Mesenteric fat pad (tissue), 1 donor: Measurements from ENCODE around the gene TMEM164. TPM values are rescaled to one million over a fixed set of nuclear protein-coding genes. Genes with fewer than 3 reads are reported as not detected.

Source experiments
- DNase-seq: peaks from one replicate; pipeline ENCODE4 v3.0.0-alpha.2; 2020; ENCODE audit warnings: low spot score
- microRNA-seq: library from miRNA; unstranded; fragments of <30 nt; microRNA quantifications from one replicate; pipeline ENCODE4 v1.2.0, GENCODE V29; 2020; ENCODE audit warnings: borderline number of aligned reads
- total RNA-seq: library from RNA; stranded (reverse); fragmentation: NEBNext Ultra II Directional; extraction: Animal tissue kit (Norgen Biotek cat#: 25700); gene quantifications from one replicate; pipeline ENCODE4 v1.2.1, GENCODE V29; 2021
- donor health status: DM: yes; HTN: yes; CAD: no.

The TMEM164 gene
- total RNA-seq, 1 donor from 2014 or later, result 49.7 TPM

DNA sequence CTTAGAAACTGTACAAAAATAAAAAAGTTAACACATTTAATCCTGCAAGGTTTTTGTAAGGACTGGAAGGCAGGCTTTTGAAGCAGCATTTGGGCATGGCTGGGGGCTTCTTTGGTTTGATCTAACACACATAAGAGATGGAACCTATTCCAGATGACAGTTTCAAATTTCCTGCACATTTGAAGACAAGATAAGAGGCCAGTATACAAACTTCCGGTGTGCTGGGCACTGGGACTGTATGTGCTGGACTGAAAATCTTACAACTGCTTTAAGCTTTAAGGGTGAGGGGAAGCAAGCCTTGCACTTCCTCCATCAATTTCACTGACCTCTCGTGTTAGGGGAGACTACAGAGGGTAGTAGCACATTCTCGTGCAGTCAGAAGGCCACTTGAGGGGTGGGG, 192.1 kb downstream of the TMEM164 start:
- DNase-seq, result no peak

DNA sequence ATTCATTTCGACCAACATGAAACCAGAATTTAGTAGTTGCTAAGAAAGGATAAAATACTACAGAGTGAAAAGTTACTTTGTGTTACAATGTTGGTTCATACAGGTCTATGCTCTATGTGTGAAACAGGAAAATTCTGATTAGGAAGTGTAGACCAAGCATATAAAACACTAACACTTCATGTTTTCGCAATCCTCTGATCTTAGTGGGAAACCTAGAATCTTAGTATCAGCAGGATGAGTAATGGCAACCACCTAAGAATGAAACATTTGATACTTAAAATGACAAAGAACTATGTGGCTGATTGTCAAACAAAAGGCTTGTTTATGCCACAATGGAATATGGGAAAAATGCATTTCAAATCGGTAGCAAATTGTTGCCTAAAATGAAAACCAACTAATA, 198.9 kb downstream of the TMEM164 start:
- no peak for DNase-seq

DNA sequence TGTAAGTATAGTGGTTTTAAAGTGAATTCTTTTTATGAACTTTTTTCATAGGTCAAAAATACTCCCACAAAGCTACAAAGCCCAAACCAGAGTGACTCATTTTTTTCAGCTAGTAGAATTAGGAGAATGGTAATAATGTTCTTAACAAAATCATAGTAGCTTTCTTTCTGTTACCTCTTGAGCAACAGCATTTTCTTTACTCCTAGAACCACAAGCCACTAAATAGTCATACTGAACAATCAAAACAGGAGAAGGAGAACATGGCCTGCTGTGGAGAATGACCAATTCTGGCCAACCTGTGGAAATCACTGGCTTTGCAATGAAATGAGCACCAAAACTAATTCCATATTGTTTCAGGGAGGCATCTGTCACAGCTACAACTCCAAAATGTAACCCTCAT, 202.1 kb downstream of the TMEM164 start:
- no peak for DNase-seq

DNA sequence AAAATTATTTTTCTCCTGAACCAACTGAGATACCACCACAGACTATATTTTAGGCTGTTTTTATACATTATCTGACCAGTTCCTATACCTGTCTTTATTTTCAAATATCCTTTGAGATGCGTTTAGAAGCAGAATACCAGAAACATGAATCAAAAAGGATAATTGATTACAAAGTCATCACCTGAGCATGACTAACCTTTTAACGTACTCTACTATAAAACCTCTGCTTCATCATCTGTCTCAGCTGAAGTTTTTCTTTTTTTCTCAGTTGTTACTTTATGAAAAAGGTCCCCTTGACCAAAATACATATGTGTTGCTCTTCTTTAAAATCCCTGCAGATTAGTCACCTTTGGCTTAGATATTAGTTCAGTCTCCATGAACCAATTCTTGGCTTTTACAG, 205.2 kb downstream of the TMEM164 start:
- DNase-seq, result no peak

DNA sequence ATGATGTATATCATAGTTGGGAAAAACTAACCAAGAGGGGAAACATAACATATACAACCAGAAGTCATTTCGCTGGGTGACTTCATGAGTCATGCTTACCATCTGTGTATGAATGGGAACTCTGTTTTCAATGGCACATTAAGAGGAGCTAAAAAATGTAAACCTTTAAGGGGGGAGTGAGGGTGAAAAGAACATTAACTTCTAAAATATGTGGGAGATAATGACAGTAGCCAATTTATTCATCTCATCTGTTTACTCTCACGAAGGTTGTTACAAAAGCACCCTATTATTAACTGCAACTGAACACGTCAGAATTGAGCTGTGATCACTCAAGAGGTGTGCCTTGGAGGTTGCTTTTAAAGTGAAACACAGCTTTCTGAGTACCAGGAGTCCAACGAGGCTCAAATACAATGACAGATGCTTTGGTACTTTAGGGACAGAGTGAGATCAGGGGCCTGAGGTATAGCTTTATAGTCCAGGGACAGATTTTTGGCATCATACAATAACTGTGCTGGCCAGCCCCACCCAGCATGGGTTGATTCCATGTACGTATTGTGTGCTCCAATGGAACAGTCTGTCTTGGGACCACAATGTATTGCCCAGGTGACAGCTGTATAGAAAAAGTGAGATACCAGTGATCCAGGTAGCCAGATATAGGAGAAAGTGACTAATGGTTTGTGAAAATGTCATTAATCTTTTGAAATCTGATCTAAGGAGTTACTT, 207.7 kb downstream of the TMEM164 start:
- no peak for DNase-seq

DNA sequence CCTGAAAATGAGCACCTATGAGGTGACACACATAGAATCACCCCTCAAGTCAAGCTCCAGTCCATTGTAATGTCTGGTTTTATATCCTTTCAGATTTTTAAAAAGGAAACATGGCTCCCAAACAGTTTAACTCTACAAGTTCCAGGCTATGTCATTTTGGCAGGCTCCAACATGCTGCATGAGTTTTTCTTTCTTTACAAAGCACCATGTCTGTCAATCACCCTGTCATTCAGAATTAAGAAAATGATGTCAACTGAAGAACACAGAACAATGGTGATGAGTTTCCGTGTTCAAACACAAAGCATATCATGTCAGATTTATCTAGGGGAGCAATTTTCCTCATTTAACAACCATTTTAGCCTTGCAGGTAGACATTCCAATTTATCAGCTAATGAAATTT, 208.4 kb downstream of the TMEM164 start:
- no peak for DNase-seq

DNA sequence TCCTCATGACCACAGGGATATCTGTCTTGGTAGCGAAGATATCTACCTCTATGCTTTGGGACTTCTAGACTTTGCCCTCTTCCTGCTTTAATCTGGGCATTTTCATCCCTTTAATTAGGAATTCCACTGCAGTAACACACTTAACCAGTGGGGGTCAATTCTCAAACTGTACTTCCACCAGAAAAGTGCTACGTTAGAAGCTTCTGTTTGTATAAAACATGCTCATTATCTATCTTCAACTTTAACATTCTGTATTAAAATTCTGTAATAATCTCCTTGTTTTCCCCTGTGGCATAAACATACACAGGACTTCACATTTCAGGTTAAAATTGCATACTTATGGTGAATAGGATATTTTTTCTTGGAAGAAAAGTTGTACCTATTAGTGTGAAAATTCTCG, 209.4 kb downstream of the TMEM164 start:
- no peak for DNase-seq

DNA sequence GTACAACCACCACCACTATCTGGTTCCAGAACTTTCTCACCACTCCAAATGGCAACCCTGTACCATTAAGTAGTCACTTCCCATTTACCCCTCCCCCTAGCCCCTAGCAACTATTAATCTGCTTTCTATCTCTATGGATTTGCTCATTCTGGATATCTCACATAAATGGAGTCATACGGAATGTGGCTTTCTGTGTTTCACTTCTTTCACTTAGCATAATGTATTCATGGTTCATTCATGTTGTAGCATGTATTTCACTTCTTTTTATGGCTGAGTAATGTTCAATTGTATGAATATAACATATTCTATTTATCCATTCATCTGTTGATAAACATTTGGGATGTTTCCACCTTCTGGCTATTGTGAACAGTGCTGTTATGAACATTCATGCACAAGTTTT, 210.3 kb downstream of the TMEM164 start:
- DNase-seq, result no peak

DNA sequence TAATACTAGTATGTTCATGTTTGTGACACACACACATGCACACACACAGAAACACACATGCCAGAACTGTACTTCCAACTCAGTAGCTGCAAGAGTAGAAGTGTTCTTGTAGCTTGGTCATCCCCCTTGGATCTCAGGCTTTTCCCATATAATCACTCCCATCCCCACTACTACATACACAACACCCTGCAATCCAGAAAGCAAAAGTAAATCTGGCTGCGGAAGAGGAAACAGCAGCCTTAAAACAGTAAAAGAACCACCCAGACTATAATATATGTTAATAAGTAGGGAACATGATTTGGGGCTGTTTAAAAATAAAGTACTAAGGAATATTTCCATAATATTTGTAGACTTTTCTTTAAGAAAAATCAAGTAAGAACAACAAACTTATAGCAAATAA, 211.8 kb downstream of the TMEM164 start:
- no peak for DNase-seq

DNA sequence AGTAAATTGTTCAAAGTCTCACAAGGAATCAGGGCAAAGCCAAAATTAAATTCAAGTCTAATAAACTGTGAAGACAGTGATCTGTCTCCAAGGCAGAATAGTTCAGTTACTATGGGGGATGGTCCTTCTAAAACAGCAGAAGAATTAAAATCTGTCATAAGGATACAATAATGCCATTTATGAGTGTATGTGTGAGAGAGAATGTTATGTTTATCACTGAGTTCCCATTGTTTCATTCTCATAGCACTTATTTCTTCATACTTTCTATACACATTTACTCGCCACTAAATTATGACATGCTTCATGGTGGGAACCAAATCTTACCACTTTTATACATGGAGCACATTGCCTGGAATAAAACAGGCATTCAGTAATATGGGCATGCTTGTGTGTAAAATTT, 212.5 kb downstream of the TMEM164 start:
- no peak for DNase-seq

DNA sequence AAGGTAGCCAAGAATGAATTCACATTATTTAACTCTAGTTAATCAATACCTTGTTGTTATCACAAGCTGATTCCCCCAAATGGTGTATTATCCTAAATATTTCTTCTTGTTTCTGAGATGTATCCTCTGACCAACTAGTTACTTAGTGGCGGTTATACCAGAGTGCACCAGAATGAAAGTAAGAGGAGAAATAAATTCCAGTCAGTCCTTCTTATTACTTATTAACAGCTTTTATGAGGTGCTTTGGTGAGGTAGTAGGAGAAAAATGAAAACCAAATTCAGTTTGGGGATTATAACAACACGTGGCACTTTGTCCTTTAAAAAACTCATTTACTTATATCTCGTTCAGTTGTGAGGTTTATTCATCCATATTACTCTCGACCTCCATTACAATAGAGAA, 213.1 kb downstream of the TMEM164 start:
- no peak for DNase-seq

DNA sequence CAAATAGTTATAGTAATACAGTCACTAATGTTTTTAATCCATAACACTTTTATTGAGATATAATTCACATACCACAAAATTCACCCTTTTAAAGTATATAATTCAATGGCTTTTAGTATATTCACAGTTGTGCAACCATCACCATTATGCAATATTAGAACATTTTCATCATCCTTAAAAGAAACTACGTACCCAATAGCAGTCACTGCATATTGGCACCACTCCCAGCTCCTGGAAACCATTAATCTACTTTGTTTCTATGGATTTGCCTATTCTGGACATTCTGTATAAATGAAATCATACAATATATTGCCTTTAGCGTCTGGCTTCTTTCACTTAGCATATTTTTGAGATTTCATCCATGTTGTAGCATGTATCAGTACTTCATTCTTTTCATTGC, 215.7 kb downstream of the TMEM164 start:
- DNase-seq, result no peak

DNA sequence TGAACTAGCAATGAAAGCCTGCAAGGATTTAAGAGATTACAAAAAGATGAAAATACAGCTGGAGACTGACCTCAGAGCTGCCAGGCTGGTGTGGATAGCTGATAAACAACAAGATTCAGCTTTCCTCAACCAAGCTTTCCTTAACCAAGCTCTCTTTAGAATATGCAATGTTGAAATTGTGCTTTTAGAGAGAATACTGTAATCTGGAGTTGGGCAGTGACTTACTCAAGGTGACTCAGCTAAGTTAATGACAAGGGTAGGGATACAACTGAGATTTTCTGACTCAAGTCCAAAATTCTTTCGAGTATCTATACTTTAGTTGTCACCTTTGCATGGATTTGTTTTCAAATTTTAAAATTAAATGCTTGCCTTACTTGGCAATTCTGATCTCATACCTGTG, 217.0 kb downstream of the TMEM164 start:
- DNase-seq, result no peak

DNA sequence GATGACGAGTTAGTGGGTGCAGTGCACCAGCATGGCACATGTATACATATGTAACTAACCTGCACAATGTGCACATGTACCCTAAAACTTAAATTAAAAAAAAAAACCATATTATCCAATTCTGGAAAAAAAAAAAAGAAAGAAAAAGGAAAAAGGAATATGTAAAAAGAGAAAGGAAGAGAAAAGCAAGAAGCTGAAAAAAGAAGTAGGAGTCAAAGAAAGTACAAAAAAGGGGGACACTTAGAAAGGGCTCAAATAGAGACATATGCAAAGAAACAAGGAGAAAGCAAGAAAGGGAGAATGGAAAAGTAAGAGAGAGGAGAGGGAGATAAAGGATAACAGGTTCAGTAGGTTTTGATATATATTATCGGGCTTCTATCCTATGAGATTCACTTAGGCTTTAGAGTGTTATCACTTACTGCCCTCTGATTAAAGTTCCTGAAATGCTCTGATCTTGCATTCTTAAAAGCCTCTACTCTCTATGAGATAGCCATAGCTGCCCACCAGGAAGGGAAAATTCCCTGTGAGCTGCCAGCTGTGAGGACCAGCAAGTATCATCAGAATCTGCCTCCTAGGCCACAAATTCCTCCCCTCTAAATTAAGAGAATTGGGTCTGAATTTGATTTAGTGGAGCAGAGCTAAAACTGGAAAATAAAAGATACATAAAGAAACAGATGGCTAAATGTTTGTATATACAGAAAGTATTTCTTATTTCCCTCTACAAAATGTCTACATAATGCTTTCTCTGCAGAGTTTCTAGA, 219.8 kb downstream of the TMEM164 start:
- DNase-seq, result no peak

DNA sequence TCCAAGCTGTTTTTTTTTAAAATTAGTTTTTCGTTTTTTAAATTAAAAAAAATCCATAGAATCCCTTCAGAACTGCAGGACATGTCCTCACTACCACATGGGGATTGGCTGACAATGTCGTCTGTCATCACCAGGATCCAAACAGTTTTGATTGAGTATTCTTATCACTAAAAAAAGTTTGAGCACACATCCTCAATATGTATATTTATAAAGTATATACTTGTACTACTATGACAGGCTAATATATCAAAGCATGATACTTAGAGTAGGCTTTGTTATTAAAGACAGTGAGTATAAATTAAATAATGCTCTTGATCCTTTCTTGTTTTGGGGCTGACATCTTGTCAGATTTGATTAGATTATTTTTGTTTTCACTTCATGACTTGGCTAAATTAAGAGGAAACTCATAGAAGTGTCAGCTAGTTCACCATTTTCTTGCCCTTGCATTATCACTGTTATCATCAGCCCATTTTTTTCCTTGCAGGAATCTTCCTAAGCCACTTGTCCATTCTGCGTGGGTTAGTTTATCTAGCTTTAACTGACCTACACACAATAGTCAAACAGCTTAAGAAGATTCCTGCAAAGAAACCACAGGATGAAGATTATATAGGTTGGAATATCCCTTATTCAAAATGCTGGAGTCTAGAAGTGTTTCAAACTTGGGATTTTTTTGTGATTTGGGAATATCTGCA, 222.2 kb downstream of the TMEM164 start:
- DNase-seq, result no peak

DNA sequence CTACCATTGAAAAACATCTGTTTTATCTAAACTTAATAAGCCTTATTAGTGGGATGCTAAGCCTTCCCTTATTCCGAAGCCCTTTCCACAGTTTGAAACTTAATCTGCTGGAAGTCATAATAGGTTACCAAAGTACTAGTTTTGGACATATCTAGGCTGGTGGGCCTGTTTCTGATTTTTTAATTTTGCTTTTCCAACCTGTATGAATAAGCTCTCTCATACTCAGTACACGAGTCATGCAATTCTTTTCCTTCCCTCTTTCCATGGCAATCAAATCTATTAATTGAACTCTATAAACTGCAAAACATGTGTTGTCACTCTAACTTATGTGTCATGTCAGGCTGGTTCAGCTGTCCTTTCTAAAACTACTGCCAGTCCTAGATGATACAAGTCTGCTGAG, 224.0 kb downstream of the TMEM164 start:
- no peak for DNase-seq

Small RNAs within 50 kb of the gene (microRNA-seq; reads per million reads assigned to microRNA genes)
- gene MIR3978 (not detected), gene MIR652 (5,571 reads per million, percentile 91 among the genes with 10 or more reads in this experiment)
